Body of pancreas (tissue), 4 donors: Measurements from ENCODE around the gene PRPF8. TPM values are rescaled to one million over a fixed set of nuclear protein-coding genes. Genes with fewer than 3 reads are reported as not detected.

ENCODE experiments used
- ATAC-seq: fragments of 150-250 bp; one replicate; pipeline ENCODE4 v1.9.1; 2016
- DNase-seq, 4 donors: peaks; one replicate each; pipeline ENCODE4 v3.0.0-alpha.2; 2019
- H3K27ac ChIP-seq, 4 donors: fragments of 200-600 bp; sonication (generic); 1 replicate in 3 of 4; 2 replicates in 1 of 4; pipeline versions ENCODE4 v1.5.1 to v1.6.1; 2016 to 2019; ENCODE audit warnings: mild to moderate bottlenecking in 1 of 4, mixed read lengths in 1 of 4, moderate library complexity in 1 of 4
- H3K27me3 ChIP-seq, 2 donors: fragments of 200-600 bp; sonication (generic); one replicate each; pipeline ENCODE4 v1.6.0; 2016; ENCODE audit warnings: mild to moderate bottlenecking in 1 of 2
- H3K36me3 ChIP-seq, 2 donors: fragments of 200-600 bp; sonication (generic); replicated peaks in 1 of 2; 2 replicates each; pipeline ENCODE4 v1.5.1; 2016; ENCODE audit warnings: low read depth in 2 of 2; ENCODE audit not compliant: insufficient read depth in 1 of 2
- H3K4me1 ChIP-seq: fragments of 200-600 bp; sonication (generic); one replicate; pipeline ENCODE4 v1.6.0; 2016
- H3K4me3 ChIP-seq, 2 donors: fragments of 200-600 bp; sonication (generic); 1 replicate in 1 of 2; 2 replicates in 1 of 2; pipeline ENCODE4 v1.5.1; 2016 to 2019
- H3K9me3 ChIP-seq, 3 donors: fragments of 200-600 bp; sonication (generic); 1 replicate in 2 of 3; 2 replicates in 1 of 3; pipeline ENCODE4 v1.5.1; 2016
- CTCF ChIP-seq, 7 experiments: fragments of 450-650 bp in 4 of 7; fragments of 200-600 bp in 3 of 7; sonication (generic) in 3 of 7; IDR thresholded peaks; one replicate each; pipeline ENCODE4 v1.5.1; 2016 to 2019; ENCODE audit warnings: antibody characterized with exemption in 7 of 7
- POLR2A ChIP-seq, 3 donors: fragments of 450-650 bp; IDR thresholded peaks; one replicate each; pipeline ENCODE4 v1.6.1; 2016; ENCODE audit warnings: antibody characterized with exemption in 3 of 3, mild to moderate bottlenecking in 2 of 3
- WGBS, 2 donors: methylation state at CpG; one replicate each; pipeline ENCODE4 v1.1.5; 2017; 5-methylcytosine and 5-hydroxymethylcytosine counted together
- intact Hi-C: fragments of 100-400 bp; cut with DNase I; formaldehyde crosslinking; loops from one replicate; pipeline ENCODE4 v1.15.1; 2023
- total RNA-seq, 2 donors: library from RNA; depleted of rRNA; stranded (reverse); fragments of >200 nt; gene quantifications; one replicate each; pipeline ENCODE4 v1.1.0, GENCODE V29; 2016

Gene PRPF8
- total RNA-seq, 2 donors from 2014 or later = 84.7 to 100 TPM

- Histone ChIP-seq H3K36me3 (peaks cover 0 to 2% of the 10 kb centered on the region in 2 donors), H3K4me1 (peaks cover 43% of the 10 kb centered on the region), H3K27me3 (no peaks in the 10 kb centered on the region), H3K27ac (peak overlapping the region; percentile 96 to 98 (median 97)), H3K4me3 (peak overlapping the region in 1 of 2 donors; percentile 12), H3K9me3 (no peaks in the 10 kb centered on the region)
- intact Hi-C loops = no loop called here
- DNase-seq (peak; percentile 54 to 67 (median 64)), ATAC-seq (no peak)
- WGBS, 2 donors = 11 to 12% methylated on average over 9 to 11 of the region's 11 CpGs
- TF ChIP-seq POLR2A (IDR thresholded peaks at IDR 0.05) = no peak
- TF ChIP-seq CTCF (IDR thresholded peaks at IDR 0.05) = peak; percentile 20 to 70 (median 59)
These were observed 29.3 kb upstream of the PRPF8 start for GRCh38 chr17:1713878-1714426.

DNA sequence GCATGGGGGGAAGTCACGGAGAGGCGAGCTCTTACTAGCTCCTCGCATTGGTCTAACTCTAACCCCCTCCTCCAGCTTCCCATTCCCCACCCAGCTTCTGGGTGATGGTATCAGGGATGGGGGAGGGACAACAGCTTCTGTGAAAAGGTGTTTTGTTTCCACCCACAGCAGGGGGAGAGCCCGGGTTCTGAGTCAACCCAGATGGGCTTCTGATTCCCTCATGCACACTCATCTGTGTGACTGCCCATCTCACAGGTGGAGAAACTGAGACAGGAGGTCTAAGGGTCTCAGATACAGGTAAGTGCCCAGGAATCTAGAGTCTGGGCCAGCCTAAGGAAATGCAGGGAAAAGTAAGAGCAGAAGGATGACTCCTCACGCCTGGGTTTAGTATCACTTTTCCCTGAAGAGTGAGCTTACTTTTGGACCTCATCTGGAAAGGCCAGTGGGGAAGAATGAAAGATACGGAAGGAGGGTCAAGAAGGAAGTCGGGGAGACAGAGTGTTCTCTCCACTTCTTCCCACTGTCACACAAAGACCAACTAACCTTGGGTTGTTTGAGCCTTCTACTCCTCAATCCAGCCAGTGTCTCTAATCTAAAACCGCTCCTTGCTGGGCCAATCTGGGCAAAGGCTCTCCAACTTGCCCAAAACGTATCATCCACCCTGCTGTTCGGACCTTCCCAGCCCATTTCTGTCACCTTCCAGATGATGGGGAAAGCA is 28.7 kb upstream of the PRPF8 start:
- TF ChIP-seq CTCF (IDR thresholded peaks at IDR 0.05) (no peak), POLR2A (IDR thresholded peaks at IDR 0.05) (no peak)
- intact Hi-C loops = no loop called here
- 60 to 66% methylated on average over 10 of the region's 10 CpGs for WGBS, 2 donors
- Histone ChIP-seq H3K27me3 (no peaks in the 10 kb centered on the region), H3K9me3 (no peaks in the 10 kb centered on the region), H3K4me1 (peaks cover 40% of the 10 kb centered on the region), H3K36me3 (peaks cover 0 to 2% of the 10 kb centered on the region in 2 donors), H3K27ac (peak overlapping the region; percentile 96 to 98 (median 97)), H3K4me3 (no peak overlapping the region)
- ATAC-seq (no peak), DNase-seq (no peak)

- Histone ChIP-seq H3K4me3 (no peak overlapping the region), H3K27me3 (no peaks in the 10 kb centered on the region), H3K36me3 (peaks cover 0 to 2% of the 10 kb centered on the region in 2 donors), H3K4me1 (peaks cover 34% of the 10 kb centered on the region), H3K9me3 (no peaks in the 10 kb centered on the region), H3K27ac (peak overlapping the region in 1 of 4 donors; percentile 2)
- 73 to 74% methylated on average over 7 to 8 of the region's 8 CpGs for WGBS, 2 donors
- TF ChIP-seq CTCF (IDR thresholded peaks at IDR 0.05) (no peak), POLR2A (IDR thresholded peaks at IDR 0.05) (no peak)
- DNase-seq (no peak), ATAC-seq (no peak)
- intact Hi-C loops = no loop called here
These were observed 27.6 kb upstream of the PRPF8 start for GRCh38 chr17:1712271-1712670.

- 63 to 65% methylated on average over 4 of the region's 4 CpGs for WGBS, 2 donors
- H3K27me3 ChIP-seq = no peaks in the 10 kb centered on the region
- H3K27ac ChIP-seq = peak overlapping the region in 1 of 4 donors; percentile 2
- DNase-seq = no peak
- TF ChIP-seq CTCF (IDR thresholded peaks at IDR 0.05) (no peak), POLR2A (IDR thresholded peaks at IDR 0.05) (peak in 1 of 3 donors; percentile 3)
- H3K4me1 ChIP-seq = peaks cover 34% of the 10 kb centered on the region
- intact Hi-C loops = no loop called here
- peaks cover 0 to 2% of the 10 kb centered on the region in 2 donors for H3K36me3 ChIP-seq
- no peak overlapping the region for H3K4me3 ChIP-seq
- H3K9me3 ChIP-seq = no peaks in the 10 kb centered on the region
- no peak for ATAC-seq
These were observed 27.1 kb upstream of the PRPF8 start for GRCh38 chr17:1711804-1712203.
